Astrocyte (in vitro differentiated cells and primary cell): Measurements from ENCODE around the gene DRG1.

Experiments used
- EZH2 ChIP-seq: IDR thresholded peaks from 2 replicates; pipeline ENCODE4 v1.6.1; 2012; ENCODE audit warnings: mild to moderate bottlenecking, low read length, inconsistent platforms; ENCODE audit not compliant: insufficient read depth
- TF ChIP-seq, protein P1 (sequence below): IDR thresholded peaks from 2 replicates; pipeline ENCODE4 v1.5.1; 2011; ENCODE audit warnings: low read depth, mild to moderate bottlenecking, inconsistent platforms, low read length, moderate library complexity; ENCODE audit not compliant: insufficient read depth

DNA sequence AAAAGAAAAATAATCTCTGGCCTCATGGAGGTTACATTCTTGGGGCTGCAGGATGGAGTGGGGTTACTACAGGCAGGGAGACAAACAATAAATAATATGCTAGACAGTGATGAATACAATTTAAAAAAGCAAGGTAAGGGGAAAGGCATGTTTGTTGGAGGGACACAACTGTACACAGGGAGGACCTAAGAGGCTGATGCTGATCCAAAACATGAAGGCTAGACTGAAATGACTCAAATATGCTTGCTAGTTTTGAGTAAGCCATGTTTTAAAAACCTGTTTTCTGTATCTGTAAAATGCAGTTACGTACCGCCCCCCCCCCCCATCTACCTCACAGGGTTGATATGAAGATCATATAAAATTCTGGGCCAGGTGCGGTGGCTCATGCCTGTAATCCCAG is 46.2 kb downstream of the DRG1 start:
- TF ChIP-seq, protein P1, sequence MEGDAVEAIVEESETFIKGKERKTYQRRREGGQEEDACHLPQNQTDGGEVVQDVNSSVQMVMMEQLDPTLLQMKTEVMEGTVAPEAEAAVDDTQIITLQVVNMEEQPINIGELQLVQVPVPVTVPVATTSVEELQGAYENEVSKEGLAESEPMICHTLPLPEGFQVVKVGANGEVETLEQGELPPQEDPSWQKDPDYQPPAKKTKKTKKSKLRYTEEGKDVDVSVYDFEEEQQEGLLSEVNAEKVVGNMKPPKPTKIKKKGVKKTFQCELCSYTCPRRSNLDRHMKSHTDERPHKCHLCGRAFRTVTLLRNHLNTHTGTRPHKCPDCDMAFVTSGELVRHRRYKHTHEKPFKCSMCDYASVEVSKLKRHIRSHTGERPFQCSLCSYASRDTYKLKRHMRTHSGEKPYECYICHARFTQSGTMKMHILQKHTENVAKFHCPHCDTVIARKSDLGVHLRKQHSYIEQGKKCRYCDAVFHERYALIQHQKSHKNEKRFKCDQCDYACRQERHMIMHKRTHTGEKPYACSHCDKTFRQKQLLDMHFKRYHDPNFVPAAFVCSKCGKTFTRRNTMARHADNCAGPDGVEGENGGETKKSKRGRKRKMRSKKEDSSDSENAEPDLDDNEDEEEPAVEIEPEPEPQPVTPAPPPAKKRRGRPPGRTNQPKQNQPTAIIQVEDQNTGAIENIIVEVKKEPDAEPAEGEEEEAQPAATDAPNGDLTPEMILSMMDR = no peak
- TF ChIP-seq EZH2 = no peak
